NK-92 (cell line): ENCODE measurements around the gene IL34.
"Not testable (repeated sequence)": the region's sequence is repeated elsewhere in the genome, so short reads cannot be mapped to it uniquely, and the experiment has no call there.

ENCODE experiments used
- DNase-seq: peaks from one replicate; lab custom pipeline; 2025; ENCODE audit not compliant: unreplicated experiment; lab: John Stamatoyannopoulos, UW

The IL34 gene

DNA sequence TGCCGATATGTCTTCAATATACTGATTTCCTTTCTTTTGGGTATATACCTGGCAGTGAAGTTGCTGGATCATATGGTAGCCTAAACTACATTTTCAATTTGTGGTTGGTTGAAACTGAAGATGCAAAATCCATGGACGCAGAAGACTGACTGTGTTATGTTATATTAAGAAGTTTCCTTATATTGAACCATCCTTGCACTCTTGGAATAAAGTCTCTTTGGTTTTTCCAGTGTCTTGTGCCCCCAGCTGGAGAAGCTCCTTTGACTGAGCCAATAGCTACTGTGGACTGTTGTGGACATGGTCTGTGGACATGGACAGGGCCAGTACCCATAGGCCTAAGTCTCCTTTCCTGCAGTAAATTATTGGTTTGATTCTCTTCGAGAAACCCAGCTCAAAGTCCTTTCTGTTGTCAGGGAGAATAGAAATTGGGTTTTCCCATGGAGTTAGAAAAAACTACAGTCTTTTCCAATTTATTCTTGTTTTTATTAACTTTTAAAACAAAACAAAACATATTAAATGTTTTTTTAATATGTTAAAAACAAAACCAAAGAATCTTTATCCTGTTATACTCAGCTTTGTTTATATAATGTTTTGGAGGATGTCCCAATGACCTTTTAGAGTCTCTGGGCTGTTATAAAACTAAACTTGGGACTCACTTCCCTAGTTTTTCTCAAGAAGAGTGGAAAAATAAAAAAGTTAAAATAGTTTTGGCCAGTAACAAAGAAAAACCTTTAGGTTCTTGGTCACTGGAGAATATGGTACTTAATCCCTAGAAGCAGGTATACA, 15.2 kb upstream of the IL34 start:
- no peak for DNase-seq

DNA sequence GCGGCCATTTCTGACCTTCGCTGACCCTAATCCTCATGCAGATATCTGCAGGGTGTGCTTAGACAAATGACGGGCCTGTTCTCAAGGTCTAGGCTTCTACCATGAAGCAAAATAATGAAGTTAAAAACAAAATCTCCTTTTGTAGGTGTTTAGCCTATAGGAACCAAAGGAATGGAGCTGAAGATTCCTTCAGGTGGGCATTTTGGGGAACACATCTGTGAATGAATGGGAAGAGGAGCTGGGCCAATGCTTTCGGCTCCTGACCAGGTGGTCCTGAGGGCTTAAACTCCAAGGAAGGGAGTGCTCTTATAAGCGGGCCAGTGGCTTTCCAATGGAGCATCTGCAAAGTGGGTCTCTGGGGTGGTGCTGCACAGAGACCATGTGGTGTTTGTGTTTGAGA, 14.1 kb upstream of the IL34 start:
- DNase-seq = no peak

DNA sequence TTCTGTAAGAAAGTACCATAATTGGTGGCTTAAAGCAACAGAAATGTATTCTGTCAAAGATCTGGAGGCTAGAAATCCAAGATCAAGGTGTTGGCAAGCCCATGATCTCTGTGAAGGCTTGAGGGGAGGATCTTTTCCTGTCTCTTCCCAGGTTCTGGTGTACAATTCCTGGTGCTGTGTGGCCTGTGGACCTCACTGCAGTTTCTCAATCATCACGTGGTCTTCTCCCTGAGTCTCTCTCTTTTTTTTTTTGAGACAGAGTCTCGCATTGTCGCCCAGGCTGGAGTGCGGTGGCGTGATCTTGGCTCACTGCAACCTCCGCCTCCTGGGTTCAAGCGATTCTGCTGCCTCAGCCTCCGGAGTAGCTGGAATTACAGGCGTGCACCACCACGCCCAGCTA, 12.7 kb upstream of the IL34 start:
- not testable (repeated sequence) for DNase-seq

- DNase-seq = no peak
Observed at GRCh38 chr16:70634861-70635260, 11.5 kb upstream of the IL34 start.

DNA sequence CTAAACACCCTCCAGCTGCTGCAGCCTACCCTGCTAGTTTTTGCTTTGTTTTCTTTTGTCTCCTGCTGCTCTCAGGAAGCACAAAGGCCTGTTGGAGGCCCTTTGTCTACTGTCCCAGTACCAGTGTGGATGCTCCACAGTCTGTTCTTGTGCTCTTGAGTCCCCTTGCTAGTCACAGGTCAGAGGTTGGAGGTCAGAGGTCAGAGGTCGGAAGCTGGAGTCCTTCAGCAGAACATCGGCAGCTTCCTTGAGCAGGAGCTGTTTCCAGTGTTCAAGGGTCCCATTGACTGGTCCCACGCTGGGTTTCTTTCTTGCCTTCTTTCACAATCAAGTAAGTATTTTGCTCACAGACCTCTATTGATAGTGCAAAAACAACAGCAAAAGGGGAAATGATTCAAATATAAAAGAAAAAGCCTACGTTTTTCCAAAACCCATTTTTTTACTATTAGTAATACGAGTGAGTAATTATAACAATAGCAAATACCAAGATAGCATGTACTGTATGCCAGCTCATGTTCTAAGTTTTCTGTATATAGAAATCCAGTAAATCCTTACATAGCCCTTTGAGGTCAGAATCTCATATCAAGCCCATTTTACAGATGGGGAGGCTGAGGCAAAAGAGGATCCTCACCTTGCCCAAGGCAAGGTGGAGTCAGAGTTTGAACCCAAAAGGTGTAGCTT, 10.9 kb upstream of the IL34 start:
- DNase-seq = no peak

GRCh38 chr16:70638814-70639792, 7.3 kb upstream of the IL34 start:
- no peak for DNase-seq

GRCh38 chr16:70642633-70643032, 3.7 kb upstream of the IL34 start:
- no peak for DNase-seq

- DNase-seq = not testable (repeated sequence)
Observed at GRCh38 chr16:70643264-70643663, 3.1 kb upstream of the IL34 start.

DNA sequence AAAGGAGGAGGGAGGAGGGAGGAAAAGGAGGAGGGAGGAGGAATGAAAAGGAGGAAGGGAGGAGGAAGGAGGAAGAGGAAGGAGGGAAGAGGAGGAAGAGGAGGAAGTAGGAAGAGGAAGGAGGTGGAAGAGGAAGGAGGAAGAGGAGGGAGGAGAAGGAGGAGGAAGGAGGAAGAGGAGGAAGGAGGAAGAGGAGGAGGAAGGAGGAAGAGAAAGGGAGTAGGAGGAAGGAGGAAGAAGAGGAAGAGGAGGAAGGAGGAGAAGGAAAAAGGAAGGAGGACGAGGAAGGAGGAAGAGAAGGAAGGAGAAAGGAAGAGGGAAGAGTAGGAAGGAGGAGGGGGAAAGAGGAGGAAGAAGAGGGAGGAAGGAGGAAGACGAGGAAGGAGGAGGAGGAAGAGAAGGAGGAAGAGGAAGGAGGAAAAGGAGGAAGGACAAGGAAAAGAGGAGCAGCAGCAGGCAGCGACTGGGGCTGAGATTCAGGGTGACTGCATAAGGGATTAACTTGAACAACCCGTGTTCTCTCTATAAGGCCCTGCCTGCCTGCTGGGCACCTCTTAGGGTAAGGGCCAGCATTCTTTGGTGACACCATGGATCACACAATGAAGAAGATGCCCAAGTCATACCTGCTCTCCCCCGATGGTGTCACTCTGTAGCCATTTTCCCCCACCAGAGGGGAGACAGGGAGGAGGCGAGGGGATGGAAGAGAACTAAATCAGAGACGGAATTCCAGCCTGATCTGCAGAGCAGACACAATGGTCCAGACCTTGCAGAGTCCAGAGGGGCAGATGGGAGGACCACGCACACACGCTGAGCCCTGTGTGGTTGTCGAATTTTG, 1.4 kb upstream of the IL34 start:
- DNase-seq = no peak

- DNase-seq = no peak
Observed at GRCh38 chr16:70647441-70648359, 1.3 kb downstream of the IL34 start.

- DNase-seq = no peak
Observed at GRCh38 chr16:70648606-70649005, 2.2 kb downstream of the IL34 start.

DNA sequence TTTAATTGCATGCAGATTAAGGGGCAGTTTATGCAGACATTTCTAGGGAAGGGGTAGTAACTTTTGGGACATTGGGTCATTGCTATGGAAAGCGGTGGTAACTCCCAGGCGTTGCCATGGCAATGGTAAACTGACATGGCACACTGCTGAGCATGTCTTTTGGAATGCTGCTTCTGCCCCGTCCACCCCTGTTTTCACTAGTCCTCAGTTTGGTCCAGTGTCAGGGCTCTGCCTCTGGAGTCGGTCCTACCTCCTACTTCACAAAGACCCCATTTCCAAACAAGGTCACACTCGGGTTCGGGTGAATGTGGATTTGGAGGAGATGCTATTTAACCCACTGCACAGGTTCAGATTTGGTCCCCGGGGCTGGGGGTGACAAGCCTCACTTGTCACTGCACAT, 2.9 kb downstream of the IL34 start:
- DNase-seq = no peak

DNA sequence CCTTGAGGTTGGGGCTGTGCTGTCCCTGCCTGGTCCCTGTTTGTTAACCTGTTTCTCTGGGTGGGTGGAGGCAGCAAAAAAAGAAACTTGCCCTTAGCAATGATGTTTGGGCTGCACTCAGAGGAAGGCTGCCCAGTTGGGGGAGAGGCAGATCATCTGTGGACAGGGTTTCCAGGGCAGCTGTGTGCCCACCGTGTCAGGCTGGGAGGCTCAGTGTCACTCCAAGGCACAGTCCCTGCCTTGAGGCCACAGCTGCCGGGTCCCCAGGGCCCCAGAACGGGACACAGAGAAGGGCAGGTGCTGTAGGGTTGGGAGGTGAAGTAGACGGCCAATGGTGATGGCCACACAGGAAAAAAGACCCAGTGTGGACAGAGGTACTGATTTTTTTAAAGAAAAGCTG, 3.9 kb downstream of the IL34 start:
- DNase-seq = no peak

GRCh38 chr16:70651524-70651923, 5.2 kb downstream of the IL34 start:
- DNase-seq = no peak

GRCh38 chr16:70652322-70652721, 6.0 kb downstream of the IL34 start:
- DNase-seq = no peak

GRCh38 chr16:70653406-70653805, 7.0 kb downstream of the IL34 start:
- DNase-seq = no peak

- no peak for DNase-seq
Observed at GRCh38 chr16:70653809-70654771, 7.7 kb downstream of the IL34 start.

GRCh38 chr16:70656065-70656711, 9.8 kb downstream of the IL34 start:
- no peak for DNase-seq
